Motor neuron (in vitro differentiated cells): ENCODE measurements around the gene TSNAX. TPM values are rescaled to one million over a fixed set of nuclear protein-coding genes. Genes with fewer than 3 reads are reported as not detected.

Experiments used
- ATAC-seq, 8 experiments: fragments of 200-7000 bp; cut with Tn5 transposase; replicated peaks in 6 of 8; 2 replicates each; pipeline ENCODE4 v1.8.0; 2021; ENCODE audit warnings: mild to moderate bottlenecking in 8 of 8, moderate library complexity in 8 of 8
- H3K27ac ChIP-seq, 2 donors: fragments of 250-450 bp; sonication (Bioruptor Pico); 2 replicates each; pipeline ENCODE4 v1.9.0; 2021; ENCODE audit warnings: antibody characterized with exemption in 2 of 2, mild to moderate bottlenecking in 2 of 2, moderate library complexity in 1 of 2
- H3K4me1 ChIP-seq, 2 donors: fragments of 250-450 bp; sonication (Bioruptor Pico); replicated peaks in 1 of 2; 2 replicates each; pipeline ENCODE4 v1.6.1; 2021; ENCODE audit warnings: antibody characterized with exemption in 2 of 2, mild to moderate bottlenecking in 2 of 2, moderate library complexity in 1 of 2
- H3K4me3 ChIP-seq, 5 donors: fragments of 250-450 bp; sonication (Bioruptor Pico); 2 replicates each; pipeline ENCODE4 v1.9.0; 2021; ENCODE audit warnings: antibody characterized with exemption in 5 of 5, mild to moderate bottlenecking in 5 of 5, moderate library complexity in 4 of 5
- WGBS, 10 experiments: fragments of 450-650 bp; shearing (Covaris generic); methylation state at CpG; one replicate each; pipeline ENCODE4 v1.0.0; 2022; 5-methylcytosine and 5-hydroxymethylcytosine counted together
- in situ Hi-C, 9 experiments: fragments of 400-800 bp; cut with MboI; loops; one replicate each; pipeline ENCODE4 v1.15.0; 2021; ENCODE audit warnings: low sequenced_read_pairs in 9 of 9, low pct_unique_long_range_greater_than_20kb in 2 of 9; ENCODE audit not compliant: unreplicated experiment in 9 of 9
- total RNA-seq, 8 experiments: library from RNA; unstranded; fragments of 300-600 nt; gene quantifications; 2 replicates each; pipeline versions ENCODE4 v1.2.3 to v1.2.4, GENCODE V29; 2022

Gene TSNAX
- total RNA-seq, 8 experiments from 2014 or later, result 45.6 to 62.2 (median 48.7) TPM

DNA sequence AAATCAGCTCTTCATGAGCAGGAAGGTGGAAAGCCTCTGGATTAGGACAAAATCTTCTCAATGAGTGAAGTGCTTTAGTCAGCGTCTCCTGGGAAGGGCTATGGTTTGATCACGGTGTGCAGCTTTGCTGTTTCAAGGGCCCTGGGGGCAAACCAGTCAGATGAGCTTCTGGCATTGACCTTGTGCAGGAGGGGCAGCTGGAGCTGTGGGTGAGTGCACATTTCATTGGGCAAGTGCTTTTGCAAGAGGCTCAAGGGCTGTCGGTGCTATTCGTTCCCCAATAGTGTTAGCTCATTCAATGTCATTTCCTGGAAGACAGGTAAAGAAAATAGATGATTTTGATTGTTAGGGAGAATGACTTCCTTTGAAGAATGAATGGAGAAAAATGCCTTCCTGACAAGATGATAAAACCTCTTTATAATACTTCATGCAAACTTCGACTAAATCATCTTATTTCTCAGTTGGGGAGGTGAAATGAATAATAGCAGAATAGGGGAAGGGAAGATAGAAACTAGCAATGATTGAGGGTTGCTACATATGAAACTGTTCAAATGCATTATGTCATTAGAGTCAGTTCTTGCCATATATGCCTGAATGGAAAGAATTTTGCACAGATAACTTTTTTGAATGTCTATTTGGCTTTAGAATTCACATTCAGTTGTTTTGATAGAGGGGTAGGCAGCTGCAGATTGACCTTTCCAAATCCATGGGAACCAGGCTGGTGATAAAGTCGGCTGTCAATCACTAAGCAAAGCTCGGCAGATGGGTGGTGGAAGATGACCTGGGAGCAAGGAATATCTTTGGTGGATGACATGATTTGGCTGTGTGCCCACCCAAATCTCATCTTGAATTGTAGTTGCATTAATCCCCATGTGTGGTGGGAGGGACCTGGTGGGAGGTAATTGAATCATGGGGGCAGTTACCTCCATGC lies 85.2 kb downstream of the TSNAX start:
- ATAC-seq, result no peak
- Histone ChIP-seq H3K27ac (no peak overlapping the region), H3K4me3 (no peak overlapping the region), H3K4me1 (peaks cover 9 to 10% of the 10 kb centered on the region in 2 donors)
- WGBS, 10 experiments, result 0 to 77% (median 65%) methylated on average over 1 to 7 of the region's 7 CpGs; no CpG with 5 or more reads in 1 of the 10 experiments
- in situ Hi-C loops, result loop anchor here in 2 of 9 experiments (25.0 kb wide), 1 partner anchor 251 kb away; no protein-coding TSS in a partner anchor

Other genes with a start within 250 kb of the TSNAX start
- 10 to 100 TPM; 13.4 to 19.8 (median 15.7) TPM for gene EXOC8, start 190.8 kb upstream of the TSNAX start, total RNA-seq
- 10 to 100 TPM in 7 of 8 experiments, 1 to 10 TPM in 1; 9.7 to 20.6 (median 15.0) TPM for gene SPRTN, start 190.4 kb upstream of the TSNAX start, total RNA-seq
- 10 to 100 TPM; 14.8 to 46.5 (median 35.4) TPM for gene EGLN1, start 106.4 kb upstream of the TSNAX start, total RNA-seq
- gene DISC1, start 98.1 kb downstream of the TSNAX start, total RNA-seq, result 10 to 100 TPM in 1 of 8 experiments, 1 to 10 TPM in 7; 1.2 to 13.5 (median 3.7) TPM